Tibial nerve (tissue), 4 donors: ENCODE results near the gene PPP4C.

ENCODE experiments used
- CTCF ChIP-seq, 5 experiments: fragments of 200-600 bp in 3 of 5; fragments of 450-650 bp in 2 of 5; sonication (generic) in 3 of 5; IDR thresholded peaks; one replicate each; pipeline ENCODE4 v1.5.1; 2016 to 2019; ENCODE audit warnings: antibody characterized with exemption in 5 of 5, mild to moderate bottlenecking in 3 of 5, moderate library complexity in 2 of 5
- EP300 ChIP-seq, 2 donors: sonication (generic); formaldehyde crosslinking; IDR thresholded peaks; one replicate each; pipeline ENCODE4 v1.6.1; 2017; ENCODE audit warnings: antibody characterized with exemption in 2 of 2, mild to moderate bottlenecking in 1 of 2
- POLR2A ChIP-seq, 2 donors: fragments of 450-650 bp; IDR thresholded peaks; one replicate each; pipeline ENCODE4 v1.6.1; 2017; ENCODE audit warnings: antibody characterized with exemption in 2 of 2, mild to moderate bottlenecking in 2 of 2, moderate library complexity in 2 of 2

DNA sequence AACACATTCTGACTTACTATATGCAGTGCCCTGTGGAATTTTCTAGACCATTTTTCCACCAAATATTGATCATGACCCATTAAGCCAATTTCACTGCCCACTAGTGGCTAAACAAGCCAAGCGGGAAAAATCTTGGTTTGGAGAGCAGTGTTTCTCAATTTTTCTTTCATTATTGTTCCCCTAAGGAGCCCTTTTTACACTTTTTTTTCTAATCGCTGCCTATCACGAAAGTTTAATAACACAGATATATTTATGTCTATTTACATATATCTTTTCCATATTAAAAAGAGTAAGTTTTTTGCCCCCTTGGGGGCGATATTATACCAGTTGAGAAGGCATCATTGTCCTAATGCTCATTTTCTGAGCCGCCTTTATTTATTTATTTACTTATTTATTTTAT lies 34.0 kb upstream of the PPP4C start:
- peak in 3 of 5 experiments; percentile 13 to 44 (median 24) for TF ChIP-seq CTCF (IDR thresholded peaks at IDR 0.05)
- TF ChIP-seq POLR2A (IDR thresholded peaks at IDR 0.05) = no peak
- no peak for TF ChIP-seq EP300 (IDR thresholded peaks at IDR 0.05)
